Kidney (tissue), 14 donors: Measurements from ENCODE around the gene PPARA. TPM values are rescaled to one million over a fixed set of nuclear protein-coding genes. Genes with fewer than 3 reads are reported as not detected.

Experiments used
- DNase-seq, 5 donors: peaks; one replicate each; pipeline ENCODE4 v3.0.0-alpha.2; 2013 to 2020
- FAIRE-seq: peaks from 2 replicates; lab custom pipeline; 2012; peaks lifted over from hg19 to GRCh38; lab: Jason Lieb, UNC
- H3K27ac ChIP-seq, 2 donors: one replicate each; pipeline ENCODE4 v1.7.0; 2013; ENCODE audit warnings: low read depth in 2 of 2, low read length in 2 of 2, inconsistent platforms in 1 of 2
- H3K27me3 ChIP-seq: one replicate; pipeline ENCODE4 v1.7.1; 2013; ENCODE audit warnings: low read length, inconsistent platforms; ENCODE audit not compliant: control insufficient read depth, insufficient read depth
- H3K36me3 ChIP-seq, 3 donors: one replicate each; pipeline versions ENCODE4 v1.7.0 to v1.7.1; 2013; ENCODE audit warnings: low read length in 3 of 3, control low read depth in 1 of 3, inconsistent platforms in 1 of 3; ENCODE audit not compliant: insufficient read depth in 3 of 3, control insufficient read depth in 2 of 3
- H3K4me1 ChIP-seq, 3 donors: one replicate each; pipeline versions ENCODE4 v1.7.0 to v1.7.1; 2013; ENCODE audit warnings: low read length in 3 of 3, inconsistent platforms in 1 of 3, low read depth in 1 of 3; ENCODE audit not compliant: control insufficient read depth in 2 of 3, insufficient read depth in 2 of 3
- H3K4me3 ChIP-seq, 3 donors: one replicate each; pipeline versions ENCODE4 v1.7.0 to v1.8.1; 2013; ENCODE audit warnings: low read length in 3 of 3, control low read depth in 1 of 3, inconsistent platforms in 1 of 3
- H3K9ac ChIP-seq, 3 donors: one replicate each; pipeline versions ENCODE4 v1.7.0 to v1.7.1; 2013; ENCODE audit warnings: low read length in 3 of 3, control low read depth in 1 of 3, inconsistent platforms in 1 of 3
- H3K9me3 ChIP-seq, 3 donors: one replicate each; pipeline versions ENCODE4 v1.7.0 to v1.7.1; 2013; ENCODE audit warnings: low read length in 3 of 3, control low read depth in 1 of 3, inconsistent platforms in 1 of 3; ENCODE audit not compliant: control insufficient read depth in 2 of 3, insufficient read depth in 1 of 3
- intact Hi-C: fragments of 100-400 bp; cut with DNase I; formaldehyde crosslinking; loops from one replicate; pipeline ENCODE4 v1.11.1; 2022
- polyA plus RNA-seq: library from polyadenylated mRNA; stranded (reverse); fragments of 350-450 nt; fragmentation: Illumina TruSeq; extraction: RNeasy Lipid Tissue Mini Kit (QIAGEN cat#74804); gene quantifications from one replicate; pipeline ENCODE4 v1.2.3, GENCODE V29; 2014; ENCODE audit warnings: low read depth, low replicate concordance; ENCODE audit not compliant: insufficient read depth
- total RNA-seq: library from RNA; stranded (reverse); fragmentation: NEBNext Ultra II Directional; extraction: Animal tissue kit (Norgen Biotek cat#: 25700); gene quantifications from one replicate; pipeline ENCODE4 v1.2.1, GENCODE V29; 2021
- TF ChIP-seq, protein P1 (sequence below): IDR thresholded peaks from 3 replicates; pipeline ENCODE4 v1.5.1; 2012; ENCODE audit warnings: mild to moderate bottlenecking, moderate library complexity, borderline replicate concordance; ENCODE audit not compliant: insufficient read depth; ENCODE audit errors: extremely low read depth
- donor health status: control.
- donor health status: control.
- donor health status: control.
- donor health status: control.
- donor health status: control.
- donor health status: DM: yes; HTN: yes; CAD: no.
- donor health status: Normal renal cell carcinoma (clear cell type).

Gene PPARA
- total and polyA plus RNA-seq, 2 donors from 2014 or later, result 15.8 to 36.8 TPM

DNA sequence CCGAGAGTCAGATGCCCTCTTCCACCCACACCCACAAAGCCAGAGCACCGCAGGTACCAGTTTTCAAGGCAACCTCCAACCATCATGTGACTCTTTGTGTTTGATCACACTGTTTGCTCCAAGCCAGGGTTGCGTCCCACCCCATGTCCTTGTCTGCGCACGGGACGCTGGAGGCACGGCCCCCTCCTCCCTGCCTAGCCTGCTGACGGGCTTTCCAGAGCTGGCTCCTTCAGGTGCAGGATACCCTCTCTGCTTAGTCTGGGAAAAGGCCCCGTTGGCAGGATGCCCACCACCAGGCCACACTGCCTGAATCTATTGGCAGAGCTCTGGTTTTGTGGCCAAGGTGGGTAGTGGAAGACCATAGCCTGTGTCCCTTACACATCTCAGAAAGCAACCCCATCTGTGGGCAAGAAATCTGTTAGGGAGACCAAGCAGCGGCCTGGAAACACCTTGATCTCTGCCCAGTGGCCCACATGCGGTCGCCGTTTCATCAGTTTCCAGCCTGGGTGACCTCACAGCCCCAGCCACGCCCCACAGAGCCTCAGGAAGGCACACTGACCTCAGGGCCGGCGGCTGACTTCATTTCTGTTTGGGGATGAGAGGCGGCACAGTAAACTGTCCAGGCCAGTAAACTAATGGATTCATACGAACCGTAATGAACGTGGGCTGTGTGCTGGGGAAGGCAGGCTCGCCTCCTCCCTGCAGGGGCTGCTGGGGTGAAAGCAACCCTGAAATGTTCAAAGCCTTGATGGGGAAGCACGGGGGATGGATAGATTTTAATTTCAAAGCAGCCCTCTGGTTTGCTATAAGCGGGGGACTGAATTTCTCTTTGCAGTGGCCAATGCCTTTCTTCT lies 73.9 kb downstream of the PPARA start:
- Histone ChIP-seq H3K27ac (no peak overlapping the region), H3K36me3 (peaks cover 12 to 44% (median 25%) of the 10 kb centered on the region in 3 donors), H3K9ac (no peak overlapping the region), H3K9me3 (no peaks in the 10 kb centered on the region), H3K4me3 (no peak overlapping the region), H3K27me3 (no peaks in the 10 kb centered on the region), H3K4me1 (no peaks in the 10 kb centered on the region)
- FAIRE-seq, result no peak
- no peak for DNase-seq
- intact Hi-C loops, result no loop called here
- TF ChIP-seq, protein P1, sequence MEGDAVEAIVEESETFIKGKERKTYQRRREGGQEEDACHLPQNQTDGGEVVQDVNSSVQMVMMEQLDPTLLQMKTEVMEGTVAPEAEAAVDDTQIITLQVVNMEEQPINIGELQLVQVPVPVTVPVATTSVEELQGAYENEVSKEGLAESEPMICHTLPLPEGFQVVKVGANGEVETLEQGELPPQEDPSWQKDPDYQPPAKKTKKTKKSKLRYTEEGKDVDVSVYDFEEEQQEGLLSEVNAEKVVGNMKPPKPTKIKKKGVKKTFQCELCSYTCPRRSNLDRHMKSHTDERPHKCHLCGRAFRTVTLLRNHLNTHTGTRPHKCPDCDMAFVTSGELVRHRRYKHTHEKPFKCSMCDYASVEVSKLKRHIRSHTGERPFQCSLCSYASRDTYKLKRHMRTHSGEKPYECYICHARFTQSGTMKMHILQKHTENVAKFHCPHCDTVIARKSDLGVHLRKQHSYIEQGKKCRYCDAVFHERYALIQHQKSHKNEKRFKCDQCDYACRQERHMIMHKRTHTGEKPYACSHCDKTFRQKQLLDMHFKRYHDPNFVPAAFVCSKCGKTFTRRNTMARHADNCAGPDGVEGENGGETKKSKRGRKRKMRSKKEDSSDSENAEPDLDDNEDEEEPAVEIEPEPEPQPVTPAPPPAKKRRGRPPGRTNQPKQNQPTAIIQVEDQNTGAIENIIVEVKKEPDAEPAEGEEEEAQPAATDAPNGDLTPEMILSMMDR, result no peak

DNA sequence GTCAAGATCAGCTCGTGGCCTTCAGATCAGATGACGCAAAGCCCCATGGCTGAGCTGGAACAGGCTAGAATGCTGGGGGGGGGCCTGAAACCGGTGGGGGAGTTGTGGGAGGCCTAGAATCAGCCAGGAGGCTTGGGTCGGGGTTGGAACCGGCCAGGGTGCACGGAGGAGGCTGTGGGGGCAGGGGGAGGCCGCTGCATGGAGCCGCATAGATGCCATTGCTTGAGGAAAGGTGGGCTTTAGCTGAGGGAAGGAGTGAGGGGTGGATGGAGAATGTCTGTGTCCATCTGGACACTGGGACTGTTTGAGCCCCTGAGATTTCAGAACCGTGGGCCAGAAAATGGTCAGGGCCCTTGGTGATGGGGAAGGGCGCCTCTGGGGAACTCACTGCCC lies 74.6 kb downstream of the PPARA start:
- TF ChIP-seq, protein P1, result no peak
- FAIRE-seq, result no peak

DNA sequence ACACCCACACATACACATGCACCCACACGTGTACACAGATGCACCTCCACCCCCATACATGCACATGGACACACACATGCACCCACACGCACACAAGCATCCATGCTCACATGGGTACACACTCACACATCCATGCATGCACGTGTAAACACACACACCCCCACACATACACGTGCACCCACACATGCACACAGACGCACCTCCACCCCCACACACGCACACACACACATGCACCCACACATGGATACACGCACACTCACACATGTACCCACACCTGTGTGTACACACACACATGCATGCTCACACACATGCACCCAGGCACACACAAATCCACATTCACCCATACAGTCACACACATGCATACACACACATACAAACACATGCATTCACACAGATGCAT lies 75.3 kb downstream of the PPARA start:
- H3K27ac ChIP-seq, result no peak overlapping the region
- DNase-seq (no peak), FAIRE-seq (no peak)
- TF ChIP-seq, protein P1, result no peak
- intact Hi-C loops, result no loop called here
- peaks cover 10 to 31% (median 21%) of the 10 kb centered on the region in 3 donors for H3K36me3 ChIP-seq
- no peak overlapping the region for H3K4me3 ChIP-seq
- no peak overlapping the region for H3K9ac ChIP-seq
- H3K4me1 ChIP-seq, result no peaks in the 10 kb centered on the region
- no peaks in the 10 kb centered on the region for H3K27me3 ChIP-seq
- no peaks in the 10 kb centered on the region for H3K9me3 ChIP-seq

More for the DNA sequence above, 74.6 kb downstream of the PPARA start:
- DNase-seq, result peak in 2 of 5 donors; percentile 22 to 29
- Histone ChIP-seq H3K9me3 (no peaks in the 10 kb centered on the region), H3K36me3 (peaks cover 12 to 38% (median 22%) of the 10 kb centered on the region in 3 donors), H3K9ac (no peak overlapping the region), H3K4me3 (no peak overlapping the region), H3K27me3 (no peaks in the 10 kb centered on the region), H3K4me1 (no peaks in the 10 kb centered on the region), H3K27ac (no peak overlapping the region)
- intact Hi-C loops, result no loop called here
